Lower lobe of right lung (tissue), 2 donors: ENCODE data around the gene OBSCN. TPM values are rescaled to one million over a fixed set of nuclear protein-coding genes. Genes with fewer than 3 reads are reported as not detected.

Source experiments
- ATAC-seq, 2 donors: fragments of 200-7000 bp; cut with Tn5 transposase; one replicate each; pipeline ENCODE4 v1.9.1; 2020 to 2022; ENCODE audit warnings: mild to moderate bottlenecking in 2 of 2, moderate library complexity in 2 of 2
- DNase-seq: peaks from one replicate; pipeline ENCODE4 v3.0.0-alpha.2; 2020
- H3K27ac ChIP-seq: fragments of 200-600 bp; one replicate; pipeline ENCODE4 v1.8.0; 2022
- H3K27me3 ChIP-seq: fragments of 200-600 bp; one replicate; pipeline ENCODE4 v1.8.0; 2022; ENCODE audit warnings: low read depth
- H3K36me3 ChIP-seq: fragments of 200-600 bp; one replicate; pipeline ENCODE4 v1.8.0; 2022; ENCODE audit warnings: mild to moderate bottlenecking
- H3K4me1 ChIP-seq: fragments of 200-600 bp; one replicate; pipeline ENCODE4 v1.8.0; 2022
- H3K4me3 ChIP-seq: fragments of 200-600 bp; one replicate; pipeline ENCODE4 v1.8.0; 2022; ENCODE audit warnings: mild to moderate bottlenecking
- H3K9me3 ChIP-seq: fragments of 200-600 bp; one replicate; pipeline ENCODE4 v1.8.0; 2022
- CTCF ChIP-seq: fragments of 200-600 bp; IDR thresholded peaks from one replicate; pipeline ENCODE4 v1.8.0; 2022; ENCODE audit warnings: antibody characterized with exemption, mild to moderate bottlenecking
- intact Hi-C: fragments of 100-400 bp; cut with DNase I; formaldehyde crosslinking; loops from one replicate; pipeline ENCODE4 v1.11.0; 2022
- long read RNA-seq: library from polyadenylated mRNA; unstranded; transcript quantifications from one replicate; pipeline ENCODE4 v2.0.0, GENCODE V29; 2021
- total RNA-seq: library from RNA; stranded (reverse); fragmentation: NEBNext Ultra II Directional; extraction: Animal tissue kit (Norgen Biotek cat#: 25700); gene quantifications from one replicate; pipeline ENCODE4 v1.2.1, GENCODE V29; 2021
- donor health status: DM: no; HTN: yes; CAD: no; lungs with severe emphysema.

Gene OBSCN, protein sequence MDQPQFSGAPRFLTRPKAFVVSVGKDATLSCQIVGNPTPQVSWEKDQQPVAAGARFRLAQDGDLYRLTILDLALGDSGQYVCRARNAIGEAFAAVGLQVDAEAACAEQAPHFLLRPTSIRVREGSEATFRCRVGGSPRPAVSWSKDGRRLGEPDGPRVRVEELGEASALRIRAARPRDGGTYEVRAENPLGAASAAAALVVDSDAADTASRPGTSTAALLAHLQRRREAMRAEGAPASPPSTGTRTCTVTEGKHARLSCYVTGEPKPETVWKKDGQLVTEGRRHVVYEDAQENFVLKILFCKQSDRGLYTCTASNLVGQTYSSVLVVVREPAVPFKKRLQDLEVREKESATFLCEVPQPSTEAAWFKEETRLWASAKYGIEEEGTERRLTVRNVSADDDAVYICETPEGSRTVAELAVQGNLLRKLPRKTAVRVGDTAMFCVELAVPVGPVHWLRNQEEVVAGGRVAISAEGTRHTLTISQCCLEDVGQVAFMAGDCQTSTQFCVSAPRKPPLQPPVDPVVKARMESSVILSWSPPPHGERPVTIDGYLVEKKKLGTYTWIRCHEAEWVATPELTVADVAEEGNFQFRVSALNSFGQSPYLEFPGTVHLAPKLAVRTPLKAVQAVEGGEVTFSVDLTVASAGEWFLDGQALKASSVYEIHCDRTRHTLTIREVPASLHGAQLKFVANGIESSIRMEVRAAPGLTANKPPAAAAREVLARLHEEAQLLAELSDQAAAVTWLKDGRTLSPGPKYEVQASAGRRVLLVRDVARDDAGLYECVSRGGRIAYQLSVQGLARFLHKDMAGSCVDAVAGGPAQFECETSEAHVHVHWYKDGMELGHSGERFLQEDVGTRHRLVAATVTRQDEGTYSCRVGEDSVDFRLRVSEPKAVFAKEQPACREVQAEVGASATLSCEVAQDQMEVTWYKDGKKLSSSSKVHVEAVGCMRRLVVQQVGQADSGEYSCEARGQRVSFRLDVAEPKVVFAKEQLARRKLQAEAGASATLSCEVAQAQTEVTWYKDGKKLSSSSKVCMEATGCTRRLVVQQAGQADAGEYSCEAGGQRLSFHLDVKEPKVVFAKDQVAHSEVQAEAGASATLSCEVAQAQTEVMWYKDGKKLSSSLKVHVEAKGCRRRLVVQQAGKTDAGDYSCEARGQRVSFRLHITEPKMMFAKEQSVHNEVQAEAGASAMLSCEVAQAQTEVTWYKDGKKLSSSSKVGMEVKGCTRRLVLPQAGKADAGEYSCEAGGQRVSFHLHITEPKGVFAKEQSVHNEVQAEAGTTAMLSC (N-terminal part only)
- 35.6 TPM for total RNA-seq
- long read RNA-seq, partial matches to known transcripts, result 25 of 44 reads
- long read RNA-seq, other reads (novel, unspliced or antisense), result 19 of 44 reads

GRCh38 chr1:228207851-228208821 is at the start of gene OBSCN:
Gene OBSCN (plus strand): TSS chr1:228208044. CDS start chr1:228211784, 3,740 bp downstream.
- H3K27ac ChIP-seq, result no peak within 1 kb of the TSS
- intact Hi-C loops, result no loop called here
- H3K9me3 ChIP-seq, result no peaks in the 10 kb centered on the region
- peaks cover 3% of the 10 kb centered on the region for H3K4me1 ChIP-seq
- DNase-seq (no peak), ATAC-seq (peak in 1 of 2 donors; percentile 1)
- H3K27me3 ChIP-seq, result peaks cover 18% of the 10 kb centered on the region
- H3K36me3 ChIP-seq, result no peaks in the 10 kb centered on the region
- TF ChIP-seq CTCF, result no peak
- peak within 1 kb of the TSS; percentile 34 for H3K4me3 ChIP-seq

GRCh38 chr1:228158151-228159007 is 49.5 kb upstream of the OBSCN start:
- no peaks in the 10 kb centered on the region for H3K9me3 ChIP-seq
- no peak overlapping the region for H3K4me3 ChIP-seq
- no peak for ATAC-seq
- intact Hi-C loops, result no loop called here
- no peak overlapping the region for H3K27ac ChIP-seq
- H3K36me3 ChIP-seq, result no peaks in the 10 kb centered on the region
- peaks cover 10% of the 10 kb centered on the region for H3K27me3 ChIP-seq
- peak; percentile 36 for DNase-seq
- no peak for TF ChIP-seq CTCF
- H3K4me1 ChIP-seq, result peaks cover 24% of the 10 kb centered on the region

DNA sequence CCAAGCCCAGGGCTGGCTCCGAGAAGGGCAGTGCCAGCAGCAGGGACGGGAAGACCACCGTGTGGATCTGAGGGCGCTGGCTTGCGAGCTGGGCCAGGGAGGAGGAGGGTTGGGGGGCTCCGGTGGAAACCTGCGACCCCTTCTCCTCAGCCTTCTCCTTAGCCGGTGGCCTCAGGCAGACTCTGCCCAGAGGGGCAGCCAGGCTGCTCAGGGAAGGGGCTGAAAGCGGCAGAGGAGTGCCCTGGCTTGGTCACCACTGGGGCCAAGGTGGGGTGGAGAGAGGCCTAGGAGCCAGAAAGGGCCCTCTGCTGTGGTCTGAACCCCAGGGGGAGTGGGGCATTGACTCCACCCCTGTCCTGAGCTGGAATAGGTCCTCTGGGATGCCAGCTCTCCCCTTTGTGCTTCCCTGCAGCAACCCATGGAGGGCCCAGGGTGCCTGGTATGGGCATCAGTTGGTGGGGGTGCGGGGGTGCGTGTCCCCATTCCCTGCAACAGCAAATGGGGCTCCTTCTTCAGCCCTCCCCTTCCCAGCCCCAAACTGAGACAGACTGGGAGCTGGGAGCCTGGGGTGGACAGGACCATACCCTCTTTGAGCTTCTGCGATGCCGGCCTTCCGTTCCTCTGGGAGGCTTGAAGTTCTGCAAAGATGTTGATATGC is 48.7 kb upstream of the OBSCN start:
- Histone ChIP-seq H3K36me3 (no peaks in the 10 kb centered on the region), H3K9me3 (no peaks in the 10 kb centered on the region), H3K27ac (no peak overlapping the region), H3K4me3 (no peak overlapping the region), H3K27me3 (peaks cover 10% of the 10 kb centered on the region), H3K4me1 (peaks cover 29% of the 10 kb centered on the region)
- no peak for TF ChIP-seq CTCF
- ATAC-seq, result no peak
- intact Hi-C loops, result no loop called here
- DNase-seq, result peak; percentile 31

GRCh38 chr1:228160201-228160761 is 47.6 kb upstream of the OBSCN start:
- no peak overlapping the region for H3K27ac ChIP-seq
- TF ChIP-seq CTCF, result no peak
- H3K4me3 ChIP-seq, result no peak overlapping the region
- H3K27me3 ChIP-seq, result peaks cover 10% of the 10 kb centered on the region
- no peaks in the 10 kb centered on the region for H3K9me3 ChIP-seq
- peaks cover 40% of the 10 kb centered on the region for H3K4me1 ChIP-seq
- H3K36me3 ChIP-seq, result no peaks in the 10 kb centered on the region
- DNase-seq, result peak; percentile 40
- intact Hi-C loops, result no loop called here
- no peak for ATAC-seq
